Psoas muscle (tissue), 8 donors: Measurements from ENCODE around the gene E2F1. TPM values are rescaled to one million over a fixed set of nuclear protein-coding genes. Genes with fewer than 3 reads are reported as not detected.

Experiments used
- ATAC-seq, 4 donors: fragments of 200-7000 bp; cut with Tn5 transposase; one replicate each; pipeline ENCODE4 v1.9.1; 2020; ENCODE audit warnings: moderate library complexity in 3 of 4, mild to moderate bottlenecking in 2 of 4
- DNase-seq, 2 donors: peaks; one replicate each; pipeline ENCODE4 v3.0.0-alpha.2; 2020
- H3K27ac ChIP-seq: fragments of 200-600 bp; one replicate; pipeline ENCODE4 v1.8.0; 2022
- H3K27me3 ChIP-seq, 3 donors: fragments of 200-600 bp in 1 of 3; one replicate each; pipeline versions ENCODE4 v1.6.1 to v1.8.0; 2013 to 2022; ENCODE audit warnings: low read length in 2 of 3, mild to moderate bottlenecking in 2 of 3, moderate library complexity in 1 of 3; ENCODE audit not compliant: insufficient read depth in 3 of 3
- H3K36me3 ChIP-seq, 2 donors: fragments of 200-600 bp in 1 of 2; one replicate each; pipeline versions ENCODE4 v1.6.1 to v1.8.0; 2013 to 2022; ENCODE audit warnings: low read depth in 1 of 2, mild to moderate bottlenecking in 1 of 2, moderate library complexity in 1 of 2; ENCODE audit not compliant: insufficient read depth in 1 of 2
- H3K4me1 ChIP-seq: fragments of 200-600 bp; one replicate; pipeline ENCODE4 v1.8.0; 2022
- H3K4me3 ChIP-seq: fragments of 200-600 bp; one replicate; pipeline ENCODE4 v1.8.0; 2022; ENCODE audit warnings: mild to moderate bottlenecking
- H3K9me3 ChIP-seq: fragments of 200-600 bp; one replicate; pipeline ENCODE4 v1.8.0; 2022
- WGBS, 3 donors: extraction: QIAGEN DNeasy Blood & Tissue Kit; methylation state at CpG; one replicate each; pipeline versions ENCODE4 v1.1.6 to v1.1.7; 2013; 5-methylcytosine and 5-hydroxymethylcytosine counted together
- intact Hi-C, 2 donors: fragments of 100-400 bp; cut with DNase I; formaldehyde crosslinking; loops; one replicate each; pipeline versions ENCODE4 v1.11.0 to v1.14.2; 2022
- polyA plus RNA-seq, 3 donors: library from polyadenylated mRNA; stranded (reverse); fragments of 200-250 nt; gene quantifications; one replicate each; pipeline ENCODE4 v1.2.3, GENCODE V29; 2013
- total RNA-seq, 4 donors: library from RNA; stranded (reverse); fragmentation: NEBNext Ultra II Directional in 2 of 4; extraction: Animal tissue kit (Norgen Biotek cat#: 25700) in 2 of 4; gene quantifications; one replicate each; pipeline versions ENCODE4 v1.2.1 to v1.2.4, GENCODE V29; 2021 to 2023
- TF ChIP-seq, protein P1 (sequence below): fragments of 200-600 bp; IDR thresholded peaks from one replicate; pipeline ENCODE4 v1.8.0; 2022; ENCODE audit warnings: antibody characterized with exemption
- donor health status: healthy with polysubstance abuse.
- donor health status: DM: no; HTN: no; CAD: no; lungs with moderate emphysema.
- donor health status: Bipolar disorder and iron deficiency.
- donor health status: healthy.
- donor health status: DM: yes; HTN: yes; CAD: no.
- donor health status: DM: no; HTN: no; CAD: no.
- donor health status: DM: no; HTN: no; CAD: no.
- donor health status: DM: yes; HTN: yes; CAD: no.

The E2F1 gene
- total and polyA plus RNA-seq, 7 donors = 0.73 to 6.5 (median 0.84) TPM

DNA sequence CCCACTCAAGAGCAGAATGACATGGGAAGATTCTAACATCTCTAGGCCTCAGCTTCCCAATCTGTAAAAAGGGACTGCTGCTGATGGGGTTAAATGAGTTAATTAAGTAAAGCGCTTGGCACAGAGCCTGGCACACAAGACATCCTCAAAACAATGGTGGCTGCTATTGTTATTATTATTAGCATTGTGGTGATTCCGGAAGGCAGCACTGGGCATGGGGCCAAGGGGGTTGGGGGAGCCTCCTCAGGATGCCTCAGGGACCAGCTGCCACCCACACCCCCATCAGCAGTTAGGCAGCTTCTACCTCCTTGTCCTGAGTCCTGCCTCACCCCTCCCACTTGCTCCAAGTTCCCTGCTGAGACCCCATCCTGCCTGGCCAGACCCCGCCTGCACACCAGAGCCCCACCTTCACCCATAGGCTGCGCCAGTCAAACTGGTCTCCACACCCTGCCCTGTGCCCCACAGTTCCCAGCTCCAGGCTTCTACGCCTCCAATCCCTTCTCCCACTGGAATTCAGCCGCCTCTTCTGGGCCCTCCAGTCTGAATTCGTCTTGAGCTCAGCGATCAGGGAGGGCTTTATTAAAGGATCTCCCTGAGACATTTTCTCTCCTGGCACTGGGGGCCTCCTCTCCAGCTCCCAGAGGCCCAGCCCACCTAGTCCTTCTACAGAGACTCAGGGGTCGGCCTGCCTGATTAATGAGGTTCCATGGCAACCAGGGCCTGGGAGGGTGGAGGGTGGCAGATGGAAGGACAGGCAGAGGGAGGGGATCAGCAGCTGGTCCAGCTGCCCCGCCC is 1.5 kb downstream of the E2F1 start:
- Histone ChIP-seq H3K36me3 (no peaks in the 10 kb centered on the region), H3K4me1 (peaks cover 4% of the 10 kb centered on the region), H3K9me3 (no peaks in the 10 kb centered on the region), H3K27me3 (no peaks in the 10 kb centered on the region), H3K27ac (no peak overlapping the region), H3K4me3 (no peak overlapping the region)
- intact Hi-C loops = no loop called here
- WGBS, 3 donors = 41 to 45% (median 43%) methylated on average over 10 of the region's 10 CpGs
- TF ChIP-seq, protein P1, sequence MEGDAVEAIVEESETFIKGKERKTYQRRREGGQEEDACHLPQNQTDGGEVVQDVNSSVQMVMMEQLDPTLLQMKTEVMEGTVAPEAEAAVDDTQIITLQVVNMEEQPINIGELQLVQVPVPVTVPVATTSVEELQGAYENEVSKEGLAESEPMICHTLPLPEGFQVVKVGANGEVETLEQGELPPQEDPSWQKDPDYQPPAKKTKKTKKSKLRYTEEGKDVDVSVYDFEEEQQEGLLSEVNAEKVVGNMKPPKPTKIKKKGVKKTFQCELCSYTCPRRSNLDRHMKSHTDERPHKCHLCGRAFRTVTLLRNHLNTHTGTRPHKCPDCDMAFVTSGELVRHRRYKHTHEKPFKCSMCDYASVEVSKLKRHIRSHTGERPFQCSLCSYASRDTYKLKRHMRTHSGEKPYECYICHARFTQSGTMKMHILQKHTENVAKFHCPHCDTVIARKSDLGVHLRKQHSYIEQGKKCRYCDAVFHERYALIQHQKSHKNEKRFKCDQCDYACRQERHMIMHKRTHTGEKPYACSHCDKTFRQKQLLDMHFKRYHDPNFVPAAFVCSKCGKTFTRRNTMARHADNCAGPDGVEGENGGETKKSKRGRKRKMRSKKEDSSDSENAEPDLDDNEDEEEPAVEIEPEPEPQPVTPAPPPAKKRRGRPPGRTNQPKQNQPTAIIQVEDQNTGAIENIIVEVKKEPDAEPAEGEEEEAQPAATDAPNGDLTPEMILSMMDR = no peak
- no peak for ATAC-seq
- DNase-seq = no peak

DNA sequence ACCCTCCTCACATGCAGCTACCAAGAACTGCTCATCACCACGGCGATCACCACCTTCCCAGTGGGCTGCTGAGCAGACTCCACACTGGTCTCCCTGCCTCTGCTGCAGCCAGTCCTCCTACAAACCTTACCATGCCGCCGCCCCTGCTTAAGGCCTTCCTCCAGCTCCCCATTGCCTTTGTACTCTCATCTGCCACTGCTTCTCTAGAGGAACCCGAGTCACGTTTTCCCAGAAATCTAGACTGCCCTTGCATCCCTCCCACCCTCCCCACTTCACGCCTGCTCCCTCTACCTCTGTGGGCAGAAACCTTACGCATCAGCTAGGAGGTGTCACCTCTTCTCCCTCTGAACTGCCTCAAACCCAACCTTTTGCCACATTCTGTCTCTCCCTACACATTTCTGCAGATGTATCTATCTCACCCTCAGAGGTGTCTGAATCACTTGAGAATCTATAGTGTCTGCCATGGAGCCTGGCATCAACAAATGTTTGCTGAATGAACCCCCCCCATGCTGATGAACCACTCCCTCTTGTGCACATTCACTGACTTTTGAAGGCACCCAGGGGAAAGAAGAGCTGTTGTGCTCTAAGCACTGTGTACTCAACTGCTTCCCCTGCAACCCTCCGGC is 4.3 kb downstream of the E2F1 start:
- intact Hi-C loops = no loop called here
- H3K4me1 ChIP-seq = peaks cover 4% of the 10 kb centered on the region
- DNase-seq = no peak

DNA sequence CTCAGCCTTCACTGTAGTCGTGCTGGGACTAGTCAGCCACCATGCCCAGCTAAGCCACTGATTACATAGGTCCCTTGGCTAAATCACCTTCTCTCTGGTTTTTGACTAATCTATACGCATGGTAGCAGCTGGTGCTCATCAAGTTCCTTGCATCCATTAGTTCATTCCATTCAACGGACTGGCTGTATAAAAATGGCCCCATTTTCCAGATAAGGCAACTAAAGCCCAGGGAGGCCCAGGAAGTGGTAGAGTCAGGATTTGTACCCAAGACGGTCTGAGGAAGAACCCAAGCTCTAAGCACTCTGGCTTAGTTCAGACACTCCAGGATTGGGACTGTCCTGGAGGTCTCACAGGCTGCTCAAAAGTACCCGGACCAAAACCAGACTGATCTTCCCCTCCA is 4.9 kb downstream of the E2F1 start:
- no peak for ATAC-seq

More for the DNA sequence above, 4.3 kb downstream of the E2F1 start:
- no peaks in the 10 kb centered on the region for H3K36me3 ChIP-seq
- H3K27ac ChIP-seq = no peak overlapping the region
- H3K27me3 ChIP-seq = no peaks in the 10 kb centered on the region
- TF ChIP-seq, protein P1 = no peak
- no peak overlapping the region for H3K4me3 ChIP-seq
- ATAC-seq = no peak
- no peaks in the 10 kb centered on the region for H3K9me3 ChIP-seq
- 82 to 90% (median 83%) methylated on average over 9 of the region's 9 CpGs for WGBS, 3 donors

DNA sequence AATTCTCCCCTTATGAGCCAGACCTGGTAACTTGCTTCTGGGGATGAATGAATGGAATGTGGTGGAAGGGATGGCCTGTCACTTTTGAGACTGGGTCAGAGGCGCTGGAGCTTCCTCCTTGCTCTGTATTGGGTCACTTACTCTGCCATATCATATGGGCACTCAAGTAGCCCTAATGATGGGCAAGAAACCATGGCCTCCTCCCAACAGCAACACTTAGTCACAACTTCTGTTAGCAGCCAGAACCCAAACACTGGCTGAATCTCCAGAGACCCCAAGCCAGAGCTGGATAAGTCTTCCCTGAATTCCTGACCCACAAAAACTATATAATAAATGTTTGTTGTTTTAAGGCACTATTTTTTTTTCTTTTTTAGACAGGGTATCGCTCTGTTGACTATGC is 5.5 kb downstream of the E2F1 start:
- Histone ChIP-seq H3K4me1 (peaks cover 4% of the 10 kb centered on the region), H3K4me3 (no peak overlapping the region), H3K27ac (no peak overlapping the region), H3K36me3 (no peaks in the 10 kb centered on the region), H3K9me3 (no peaks in the 10 kb centered on the region), H3K27me3 (no peaks in the 10 kb centered on the region)
- TF ChIP-seq, protein P1 = no peak
- ATAC-seq (no peak), DNase-seq (no peak)
- intact Hi-C loops = no loop called here
- WGBS, 3 donors = 87 to 100% (median 96%) methylated on average over 2 of the region's 2 CpGs

More for the DNA sequence above, 4.9 kb downstream of the E2F1 start:
- no peaks in the 10 kb centered on the region for H3K9me3 ChIP-seq
- 87 to 92% (median 89%) methylated on average over 5 of the region's 5 CpGs for WGBS, 3 donors
- H3K27me3 ChIP-seq = no peaks in the 10 kb centered on the region
- intact Hi-C loops = no loop called here
- no peaks in the 10 kb centered on the region for H3K36me3 ChIP-seq
- no peak overlapping the region for H3K27ac ChIP-seq
- no peak for DNase-seq
- TF ChIP-seq, protein P1 = no peak
- H3K4me3 ChIP-seq = no peak overlapping the region
- peaks cover 4% of the 10 kb centered on the region for H3K4me1 ChIP-seq
